CD4-positive, alpha-beta memory T cell (primary cell): ENCODE results near the gene C6. TPM values are rescaled to one million over a fixed set of nuclear protein-coding genes. Genes with fewer than 3 reads are reported as not detected.
"Not testable (repeated sequence)": the region's sequence is repeated elsewhere in the genome, so short reads cannot be mapped to it uniquely, and the experiment has no call there.

Experiments
- CTCF ChIA-PET: fragments of 350-600 bp; sonication (Branson Sonifier 250); formaldehyde crosslinking; loops from one replicate; lab custom pipeline; 2021; ENCODE audit warnings: inconsistent platforms; ENCODE audit not compliant: partially characterized antibody; lab: Charles Lee
- POLR2A ChIA-PET: fragments of 350-600 bp; sonication (Branson Sonifier 250); formaldehyde crosslinking; loops from one replicate; lab custom pipeline; 2021; ENCODE audit not compliant: partially characterized antibody; lab: Charles Lee
- DNase-seq, 5 donors: peaks; one replicate each; pipeline versions ENCODE4 v3.0.0 to v3.0.0-alpha.2; 2020 to 2022; ENCODE audit warnings: mixed read lengths in 1 of 5
- H3K27ac ChIP-seq: one replicate; pipeline ENCODE4 v1.7.0; 2013; ENCODE audit warnings: low read depth, low read length
- H3K27me3 ChIP-seq: 2 replicates; pipeline ENCODE4 v1.7.0; 2013; ENCODE audit warnings: mild to moderate bottlenecking, low read length, moderate library complexity; ENCODE audit not compliant: insufficient read depth
- H3K36me3 ChIP-seq: 2 replicates; pipeline ENCODE4 v1.7.0; 2013; ENCODE audit warnings: mild to moderate bottlenecking, low read length, moderate library complexity; ENCODE audit not compliant: insufficient read depth
- H3K4me1 ChIP-seq: 2 replicates; pipeline ENCODE4 v1.7.0; 2013; ENCODE audit warnings: mild to moderate bottlenecking, low read length, moderate library complexity; ENCODE audit not compliant: insufficient read depth
- H3K4me3 ChIP-seq, 2 donors: one replicate each; pipeline ENCODE4 v1.7.0; 2013; ENCODE audit warnings: low read length in 2 of 2, mild to moderate bottlenecking in 1 of 2
- H3K9me3 ChIP-seq, 2 donors: one replicate each; pipeline ENCODE4 v1.7.0; 2013; ENCODE audit warnings: low read length in 2 of 2, control low read depth in 1 of 2; ENCODE audit not compliant: control insufficient read depth in 1 of 2
- H3K27ac Mint-ChIP-seq, 7 donors: one replicate each; pipeline ENCODE4 v1.8.0; 2020 to 2021; ENCODE audit warnings: mixed read lengths in 7 of 7, mild to moderate bottlenecking in 6 of 7, inconsistent platforms in 3 of 7, moderate library complexity in 3 of 7
- H3K27me3 Mint-ChIP-seq, 2 donors: one replicate each; pipeline ENCODE4 v1.8.0; 2020 to 2021; ENCODE audit warnings: mixed read lengths in 2 of 2
- H3K36me3 Mint-ChIP-seq, 2 donors: one replicate each; pipeline ENCODE4 v1.8.0; 2020 to 2021; ENCODE audit warnings: mixed read lengths in 2 of 2, inconsistent platforms in 1 of 2, mild to moderate bottlenecking in 1 of 2
- H3K4me1 Mint-ChIP-seq, 4 donors: one replicate each; pipeline ENCODE4 v1.8.0; 2020 to 2021; ENCODE audit warnings: mixed read lengths in 4 of 4, mild to moderate bottlenecking in 1 of 4
- H3K4me3 Mint-ChIP-seq, 8 donors: one replicate each; pipeline ENCODE4 v1.8.0; 2020 to 2021; ENCODE audit warnings: mixed read lengths in 8 of 8, mild to moderate bottlenecking in 7 of 8, moderate library complexity in 6 of 8, inconsistent platforms in 3 of 8
- H3K9me3 Mint-ChIP-seq, 8 donors: one replicate each; pipeline ENCODE4 v1.8.0; 2020 to 2021; ENCODE audit warnings: mixed read lengths in 8 of 8, mild to moderate bottlenecking in 5 of 8, inconsistent platforms in 3 of 8, moderate library complexity in 1 of 8
- intact Hi-C: fragments of 100-400 bp; cut with micrococcal nuclease; formaldehyde crosslinking; loops from one replicate; pipeline ENCODE4 v1.15.1; 2023
- polyA plus RNA-seq, 2 donors: library from polyadenylated mRNA; unstranded; fragments of 300-500 nt; fragmentation: Illumina TruSeq; gene quantifications; one replicate each; pipeline ENCODE4 v1.2.3, GENCODE V29; 2021
- total RNA-seq, 2 experiments: library from RNA; stranded (reverse); gene quantifications; one replicate each; pipeline ENCODE4 v1.2.3, GENCODE V29; 2021

C6 gene
- total and polyA plus RNA-seq, 4 experiments from 2014 or later: not detected

DNA sequence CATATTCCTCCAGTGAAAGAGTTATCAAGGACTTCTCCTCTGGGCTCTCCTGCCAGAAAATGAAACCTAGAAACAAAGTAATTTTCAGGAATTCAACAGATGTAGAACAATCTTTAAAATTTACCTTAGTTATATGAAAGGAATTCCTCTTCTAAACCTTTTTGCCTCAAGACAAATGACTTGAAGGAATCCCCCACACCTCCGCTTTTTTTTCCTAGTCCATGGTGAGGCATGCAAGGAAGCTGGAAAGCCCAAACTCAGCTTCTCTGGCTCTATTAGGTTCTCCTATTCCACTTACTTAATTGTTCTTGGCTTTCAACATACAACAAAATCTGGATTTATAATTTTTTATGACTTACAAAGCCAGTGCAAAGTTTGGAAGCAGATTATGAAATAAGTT lies 27.2 kb downstream of the C6 start:
- no peaks in the 10 kb centered on the region for H3K4me1 Mint-ChIP-seq
- no peaks in the 10 kb centered on the region for H3K9me3 Mint-ChIP-seq
- intact Hi-C loops: no loop called here
- H3K27ac ChIP-seq: no peak overlapping the region
- no peaks in the 10 kb centered on the region for H3K9me3 ChIP-seq
- no peaks in the 10 kb centered on the region for H3K36me3 Mint-ChIP-seq
- H3K4me3 Mint-ChIP-seq: no peak overlapping the region
- no peak overlapping the region for H3K27ac Mint-ChIP-seq
- ChIA-PET CTCF (no interaction called here), POLR2A (no interaction called here)
- H3K4me1 ChIP-seq: no peaks in the 10 kb centered on the region
- DNase-seq: no peak
- no peak overlapping the region for H3K4me3 ChIP-seq
- H3K36me3 ChIP-seq: no peaks in the 10 kb centered on the region
- no peaks in the 10 kb centered on the region for H3K27me3 ChIP-seq
- no peaks in the 10 kb centered on the region for H3K27me3 Mint-ChIP-seq

DNA sequence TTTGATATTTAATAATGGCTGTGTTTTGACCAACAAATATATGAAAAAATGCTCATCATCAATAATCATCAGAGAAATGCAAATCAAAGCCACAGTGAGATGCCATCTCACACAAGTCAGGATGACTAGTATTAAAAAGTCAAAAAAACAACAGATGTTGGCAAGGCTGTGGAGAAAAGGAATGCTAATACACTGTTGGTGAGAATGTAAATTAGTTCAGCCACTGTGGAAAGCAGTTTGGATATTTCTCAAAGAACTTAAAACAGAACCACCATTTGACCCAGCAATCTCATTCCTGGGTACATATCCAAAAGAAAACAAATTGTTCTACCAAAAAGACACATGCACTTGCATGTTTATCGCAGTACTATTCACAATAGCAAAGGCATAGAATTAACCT lies 30.0 kb downstream of the C6 start:
- H3K4me1 Mint-ChIP-seq, H3K36me3 ChIP-seq, CTCF ChIA-PET, H3K27ac Mint-ChIP-seq, intact Hi-C loops, H3K27ac ChIP-seq, H3K27me3 ChIP-seq, POLR2A ChIA-PET, H3K4me1 ChIP-seq, H3K4me3 ChIP-seq, H3K9me3 ChIP-seq, H3K4me3 Mint-ChIP-seq, DNase-seq, H3K9me3 Mint-ChIP-seq, H3K36me3 Mint-ChIP-seq, H3K27me3 Mint-ChIP-seq: not testable (repeated sequence)

DNA sequence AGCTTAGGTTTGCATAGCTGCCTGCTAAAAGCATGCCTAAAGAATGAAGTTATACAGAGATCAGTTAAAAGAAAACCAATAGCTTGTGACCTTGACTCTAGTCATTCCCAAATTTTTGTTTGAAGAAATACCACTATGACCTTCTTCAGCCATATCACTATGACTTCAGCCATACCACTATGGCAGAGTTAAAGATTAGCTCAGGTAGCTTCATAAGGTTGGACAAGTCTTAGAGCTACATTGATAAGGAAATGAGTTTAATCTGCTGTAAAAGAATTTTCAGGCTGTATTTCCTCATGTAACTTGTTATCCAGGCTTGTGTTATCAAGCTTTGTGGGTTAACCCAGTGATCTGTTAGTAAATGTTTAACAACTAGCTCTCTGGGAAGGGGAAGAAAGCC lies 30.7 kb downstream of the C6 start:
- Mint-ChIP-seq H3K4me3 (no peak overlapping the region), H3K9me3 (no peaks in the 10 kb centered on the region), H3K27ac (no peak overlapping the region), H3K27me3 (no peaks in the 10 kb centered on the region), H3K36me3 (no peaks in the 10 kb centered on the region), H3K4me1 (no peaks in the 10 kb centered on the region)
- Histone ChIP-seq H3K27me3 (no peaks in the 10 kb centered on the region), H3K4me3 (no peak overlapping the region), H3K36me3 (no peaks in the 10 kb centered on the region), H3K4me1 (no peaks in the 10 kb centered on the region), H3K9me3 (no peaks in the 10 kb centered on the region), H3K27ac (no peak overlapping the region)
- CTCF ChIA-PET: no interaction called here
- intact Hi-C loops: no loop called here
- POLR2A ChIA-PET: no interaction called here
- DNase-seq: no peak

DNA sequence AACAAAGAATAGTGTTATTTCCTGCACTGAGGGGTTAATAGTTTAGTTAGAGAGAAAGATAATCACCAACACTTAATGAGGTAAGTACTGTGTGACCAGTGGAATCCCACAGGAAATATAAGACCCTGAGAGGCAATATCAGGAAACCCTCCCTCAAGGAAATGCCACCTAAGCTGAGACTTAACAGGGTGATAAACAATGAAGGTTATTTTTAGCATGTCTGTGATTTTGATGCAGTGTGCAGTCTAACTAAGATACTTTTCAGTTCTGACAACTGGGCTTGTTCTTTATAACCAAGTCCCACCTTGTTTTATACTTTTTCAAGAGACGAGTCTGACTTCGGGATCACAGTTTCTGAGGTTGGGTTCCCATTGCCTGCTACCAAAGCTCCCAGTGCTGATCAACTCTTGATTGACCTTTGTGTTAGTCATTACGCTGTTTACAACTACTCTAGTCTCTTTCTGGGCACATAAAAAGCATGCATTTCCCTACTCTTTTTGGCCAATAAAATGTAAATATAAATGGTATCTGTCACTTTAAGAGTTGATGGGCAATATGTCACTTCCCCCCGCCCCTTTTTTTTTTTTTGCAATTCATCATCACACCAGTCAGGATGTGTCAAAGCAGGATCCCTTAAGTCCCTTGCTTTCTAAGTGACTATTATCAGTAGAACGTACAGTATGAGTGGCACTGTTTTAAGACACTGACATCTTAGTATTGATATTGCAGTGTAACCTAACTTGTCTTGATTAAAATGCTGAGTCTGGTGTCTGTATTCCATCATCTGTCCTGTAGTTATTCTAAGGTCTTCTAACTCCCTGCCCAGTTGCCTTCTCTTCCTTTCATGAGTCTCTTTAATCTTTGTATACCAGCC lies 31.4 kb downstream of the C6 start:
- Mint-ChIP-seq H3K4me3 (no peak overlapping the region), H3K4me1 (no peaks in the 10 kb centered on the region), H3K27me3 (no peaks in the 10 kb centered on the region), H3K9me3 (no peaks in the 10 kb centered on the region), H3K36me3 (no peaks in the 10 kb centered on the region), H3K27ac (no peak overlapping the region)
- H3K9me3 ChIP-seq: no peaks in the 10 kb centered on the region
- H3K36me3 ChIP-seq: no peaks in the 10 kb centered on the region
- H3K4me3 ChIP-seq: no peak overlapping the region
- intact Hi-C loops: no loop called here
- DNase-seq: no peak
- ChIA-PET CTCF (no interaction called here), POLR2A (no interaction called here)
- H3K27ac ChIP-seq: no peak overlapping the region
- H3K27me3 ChIP-seq: no peaks in the 10 kb centered on the region
- no peaks in the 10 kb centered on the region for H3K4me1 ChIP-seq

DNA sequence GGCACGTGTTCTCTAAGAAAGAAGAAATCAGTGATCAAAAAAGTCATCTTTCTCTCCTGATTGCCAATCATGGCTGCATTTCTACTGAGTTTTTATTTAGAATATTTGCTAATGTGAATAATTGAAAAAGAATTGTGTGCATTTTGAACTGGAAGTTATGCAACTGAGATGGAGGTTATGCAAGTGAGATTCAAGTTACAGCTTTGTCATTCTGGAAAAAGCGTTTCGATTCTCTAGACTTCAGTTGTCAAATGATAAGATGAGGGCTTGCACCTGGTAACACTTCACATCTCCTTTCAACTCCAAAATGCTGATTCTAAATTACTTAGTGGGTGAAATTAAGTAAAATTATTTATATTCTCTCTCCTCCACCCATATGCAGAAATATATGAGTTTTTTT lies 36.4 kb downstream of the C6 start:
- Mint-ChIP-seq H3K36me3 (no peaks in the 10 kb centered on the region), H3K4me3 (no peak overlapping the region), H3K27me3 (no peaks in the 10 kb centered on the region), H3K9me3 (peaks cover 0 to 2% (median 0%) of the 10 kb centered on the region in 8 donors), H3K4me1 (no peaks in the 10 kb centered on the region), H3K27ac (no peak overlapping the region)
- intact Hi-C loops: no loop called here
- no peaks in the 10 kb centered on the region for H3K27me3 ChIP-seq
- H3K36me3 ChIP-seq: no peaks in the 10 kb centered on the region
- ChIA-PET CTCF (no interaction called here), POLR2A (no interaction called here)
- no peak for DNase-seq
- H3K9me3 ChIP-seq: no peaks in the 10 kb centered on the region
- H3K27ac ChIP-seq: no peak overlapping the region
- no peak overlapping the region for H3K4me3 ChIP-seq
- no peaks in the 10 kb centered on the region for H3K4me1 ChIP-seq

- H3K36me3 Mint-ChIP-seq: no peaks in the 10 kb centered on the region
- no peaks in the 10 kb centered on the region for H3K9me3 ChIP-seq
- H3K36me3 ChIP-seq: no peaks in the 10 kb centered on the region
- no peak overlapping the region for H3K4me3 ChIP-seq
- CTCF ChIA-PET: no interaction called here
- H3K27ac Mint-ChIP-seq: no peak overlapping the region
- H3K4me1 ChIP-seq: no peaks in the 10 kb centered on the region
- POLR2A ChIA-PET: no interaction called here
- no peaks in the 10 kb centered on the region for H3K27me3 ChIP-seq
- no peak overlapping the region for H3K27ac ChIP-seq
- H3K4me3 Mint-ChIP-seq: no peak overlapping the region
- intact Hi-C loops: no loop called here
- no peak for DNase-seq
- no peaks in the 10 kb centered on the region for H3K27me3 Mint-ChIP-seq
- peaks cover 0 to 4% (median 0%) of the 10 kb centered on the region in 8 donors for H3K9me3 Mint-ChIP-seq
- H3K4me1 Mint-ChIP-seq: no peaks in the 10 kb centered on the region
These were observed 41.3 kb downstream of the C6 start for GRCh38 chr5:41172012-41172411.

DNA sequence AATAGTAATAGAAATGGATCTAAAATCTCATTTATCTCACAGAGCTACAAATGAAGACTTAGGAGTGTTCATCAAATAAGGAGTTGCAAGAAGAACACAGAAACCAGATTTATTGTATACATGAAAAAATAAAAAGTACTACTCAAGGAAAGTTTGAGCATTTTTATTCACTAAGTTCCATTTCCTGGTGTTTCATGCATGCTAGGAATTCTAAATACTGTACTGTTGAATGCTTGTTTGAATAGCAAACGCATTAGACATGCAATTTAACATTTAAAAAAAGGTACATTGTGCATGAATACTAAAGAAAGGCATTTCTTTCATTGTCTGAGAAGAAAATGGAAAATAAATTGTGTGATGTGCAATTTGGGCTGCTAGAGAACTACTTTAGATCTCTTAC lies 52.1 kb downstream of the C6 start:
- Mint-ChIP-seq H3K4me3 (no peak overlapping the region), H3K36me3 (no peaks in the 10 kb centered on the region), H3K27ac (no peak overlapping the region), H3K4me1 (no peaks in the 10 kb centered on the region), H3K9me3 (peaks cover 0 to 7% (median under 1%) of the 10 kb centered on the region in 8 donors), H3K27me3 (peaks cover 0 to 1% of the 10 kb centered on the region in 2 donors)
- Histone ChIP-seq H3K4me3 (no peak overlapping the region), H3K27ac (no peak overlapping the region), H3K36me3 (no peaks in the 10 kb centered on the region), H3K9me3 (no peaks in the 10 kb centered on the region), H3K4me1 (no peaks in the 10 kb centered on the region), H3K27me3 (no peaks in the 10 kb centered on the region)
- POLR2A ChIA-PET: no interaction called here
- no peak for DNase-seq
- intact Hi-C loops: no loop called here
- CTCF ChIA-PET: no interaction called here
